Activated CD8-positive, alpha-beta T cell treated with anti-CD3 and anti-CD28 coated beads, Interleukin-2, amount 10 ng/mL, durations not matched to agents 7 days and 5 days (primary cell): ENCODE measurements around the gene SCUBE2. TPM values are rescaled to one million over a fixed set of nuclear protein-coding genes. Genes with fewer than 3 reads are reported as not detected.

ENCODE experiments used
- ATAC-seq: fragments of 150-1000 bp; cut with Tn5 transposase; one replicate; pipeline ENCODE4 v1.10.0; 2021; ENCODE audit warnings: moderate library complexity
- CTCF ChIA-PET: fragments of 350-600 bp; sonication (Branson Sonifier 250); formaldehyde crosslinking; loops from one replicate; lab custom pipeline; 2021; ENCODE audit warnings: antibody characterized with exemption; lab: Charles Lee
- POLR2A ChIA-PET: fragments of 350-600 bp; sonication (Branson Sonifier 250); formaldehyde crosslinking; loops from one replicate; lab custom pipeline; 2021; ENCODE audit warnings: antibody characterized with exemption; lab: Charles Lee
- DNase-seq: peaks from one replicate; pipeline ENCODE4 v3.0.0-alpha.2; 2020
- H3K27ac Mint-ChIP-seq: one replicate; pipeline ENCODE4 v1.8.0; 2021; ENCODE audit warnings: mild to moderate bottlenecking, mixed read lengths
- H3K27me3 Mint-ChIP-seq: one replicate; pipeline ENCODE4 v1.8.0; 2021; ENCODE audit warnings: low read depth, mixed read lengths
- H3K36me3 Mint-ChIP-seq: one replicate; pipeline ENCODE4 v1.8.0; 2021; ENCODE audit warnings: low read depth, mixed read lengths
- H3K4me1 Mint-ChIP-seq: one replicate; pipeline ENCODE4 v1.8.0; 2021; ENCODE audit warnings: low read depth, mixed read lengths
- H3K4me3 Mint-ChIP-seq: one replicate; pipeline ENCODE4 v1.8.0; 2021; ENCODE audit warnings: mild to moderate bottlenecking, mixed read lengths
- H3K9me3 Mint-ChIP-seq: one replicate; pipeline ENCODE4 v1.8.0; 2022; ENCODE audit warnings: mixed read lengths; ENCODE audit not compliant: insufficient read depth
- total RNA-seq, 2 experiments: library from RNA; stranded (reverse); gene quantifications; one replicate each; pipeline ENCODE4 v1.2.3, GENCODE V29; 2021

The SCUBE2 gene
- total RNA-seq, 2 experiments from 2014 or later = 0.65 TPM; not detected in 1

GRCh38 chr11:9089636-9090035 is 1.8 kb downstream of the SCUBE2 start:
- Mint-ChIP-seq H3K4me1 (peaks cover 4% of the 10 kb centered on the region), H3K27me3 (peaks cover 61% of the 10 kb centered on the region), H3K36me3 (no peaks in the 10 kb centered on the region), H3K27ac (no peak overlapping the region), H3K9me3 (no peaks in the 10 kb centered on the region), H3K4me3 (no peak overlapping the region)
- DNase-seq = no peak
- no peak for ATAC-seq
- POLR2A ChIA-PET = no interaction called here
- CTCF ChIA-PET = interaction anchor here (1.1 to 2.7 kb wide), 2 partner anchors 48 to 73 kb away, joined by 4 to 11 read pairs; no protein-coding TSS in a partner anchor

- POLR2A ChIA-PET = no interaction called here
- no peak for ATAC-seq
- peaks cover 4% of the 10 kb centered on the region for H3K4me1 Mint-ChIP-seq
- no peaks in the 10 kb centered on the region for H3K9me3 Mint-ChIP-seq
- DNase-seq = no peak
- no peaks in the 10 kb centered on the region for H3K36me3 Mint-ChIP-seq
- no peak overlapping the region for H3K27ac Mint-ChIP-seq
- CTCF ChIA-PET = interaction anchor here (1.1 to 2.7 kb wide), 2 partner anchors 49 to 73 kb away, joined by 4 to 11 read pairs; no protein-coding TSS in a partner anchor
- H3K27me3 Mint-ChIP-seq = peaks cover 59% of the 10 kb centered on the region
- H3K4me3 Mint-ChIP-seq = no peak overlapping the region
Measured at GRCh38 chr11:9089061-9089460, 2.3 kb downstream of the SCUBE2 start.

- ChIA-PET CTCF (no interaction called here), POLR2A (no interaction called here)
- ATAC-seq (no peak), DNase-seq (no peak)
- no peak overlapping the region for H3K4me3 Mint-ChIP-seq
- no peak overlapping the region for H3K27ac Mint-ChIP-seq
- peaks cover 5% of the 10 kb centered on the region for H3K4me1 Mint-ChIP-seq
- peaks cover 31% of the 10 kb centered on the region for H3K27me3 Mint-ChIP-seq
- no peaks in the 10 kb centered on the region for H3K36me3 Mint-ChIP-seq
- no peaks in the 10 kb centered on the region for H3K9me3 Mint-ChIP-seq
Measured at GRCh38 chr11:9082575-9082974, 8.8 kb downstream of the SCUBE2 start.

- Mint-ChIP-seq H3K27me3 (peaks cover 34% of the 10 kb centered on the region), H3K4me1 (peaks cover 5% of the 10 kb centered on the region), H3K9me3 (no peaks in the 10 kb centered on the region), H3K36me3 (no peaks in the 10 kb centered on the region), H3K27ac (no peak overlapping the region), H3K4me3 (no peak overlapping the region)
- DNase-seq (no peak), ATAC-seq (no peak)
- CTCF ChIA-PET = no interaction called here
- POLR2A ChIA-PET = no interaction called here
Measured at GRCh38 chr11:9081153-9081552, 10.2 kb downstream of the SCUBE2 start.

GRCh38 chr11:9078113-9079086 is 13.0 kb downstream of the SCUBE2 start:
- DNase-seq = no peak
- Mint-ChIP-seq H3K9me3 (no peaks in the 10 kb centered on the region), H3K4me1 (peaks cover 5% of the 10 kb centered on the region), H3K36me3 (no peaks in the 10 kb centered on the region), H3K27ac (no peak overlapping the region), H3K4me3 (no peak overlapping the region), H3K27me3 (peaks cover 41% of the 10 kb centered on the region)
- POLR2A ChIA-PET = interaction anchor here (1.3 kb wide), 1 partner anchor 59 kb away, joined by 4 read pairs; no protein-coding TSS in a partner anchor
- ATAC-seq = no peak
- CTCF ChIA-PET = interaction anchor here (1.1 to 1.2 kb wide), 2 partner anchors 17 to 60 kb away, joined by 3 to 4 read pairs; no protein-coding TSS in a partner anchor

- Mint-ChIP-seq H3K36me3 (no peaks in the 10 kb centered on the region), H3K4me1 (peaks cover 5% of the 10 kb centered on the region), H3K27ac (no peak overlapping the region), H3K27me3 (peaks cover 44% of the 10 kb centered on the region), H3K9me3 (no peaks in the 10 kb centered on the region), H3K4me3 (no peak overlapping the region)
- ATAC-seq (no peak), DNase-seq (no peak)
- ChIA-PET POLR2A (interaction anchor here (1.3 kb wide), 1 partner anchor 60 kb away, joined by 4 read pairs; no protein-coding TSS in a partner anchor), CTCF (interaction anchor here (0.6 to 1.3 kb wide), 3 partner anchors 17 to 61 kb away, joined by 3 to 4 read pairs (median 4); no protein-coding TSS in a partner anchor)
Measured at GRCh38 chr11:9077164-9077563, 14.2 kb downstream of the SCUBE2 start.

GRCh38 chr11:9076661-9077060 is 14.7 kb downstream of the SCUBE2 start:
- no peak for DNase-seq
- POLR2A ChIA-PET = interaction anchor here (1.3 kb wide), 1 partner anchor 61 kb away, joined by 4 read pairs; no protein-coding TSS in a partner anchor
- H3K27me3 Mint-ChIP-seq = peaks cover 43% of the 10 kb centered on the region
- H3K27ac Mint-ChIP-seq = no peak overlapping the region
- H3K4me3 Mint-ChIP-seq = no peak overlapping the region
- CTCF ChIA-PET = interaction anchor here (0.6 to 1.3 kb wide), 3 partner anchors 18 to 61 kb away, joined by 3 to 4 read pairs (median 4); no protein-coding TSS in a partner anchor
- peaks cover 5% of the 10 kb centered on the region for H3K4me1 Mint-ChIP-seq
- no peaks in the 10 kb centered on the region for H3K36me3 Mint-ChIP-seq
- ATAC-seq = no peak
- H3K9me3 Mint-ChIP-seq = no peaks in the 10 kb centered on the region

- DNase-seq = no peak
- POLR2A ChIA-PET = no interaction called here
- CTCF ChIA-PET = interaction anchor here (1.3 kb wide), 1 partner anchor 12 kb away, joined by 3 read pairs; no protein-coding TSS in a partner anchor
- Mint-ChIP-seq H3K27ac (no peak overlapping the region), H3K36me3 (no peaks in the 10 kb centered on the region), H3K9me3 (no peaks in the 10 kb centered on the region), H3K4me1 (peaks cover under 1% of the 10 kb centered on the region), H3K27me3 (peaks cover 43% of the 10 kb centered on the region), H3K4me3 (no peak overlapping the region)
- no peak for ATAC-seq
Measured at GRCh38 chr11:9076046-9076445, 15.4 kb downstream of the SCUBE2 start.

- H3K4me3 Mint-ChIP-seq = no peak overlapping the region
- ATAC-seq = no peak
Measured at GRCh38 chr11:9075556-9075955, 15.8 kb downstream of the SCUBE2 start.

GRCh38 chr11:9074338-9075029 is 16.9 kb downstream of the SCUBE2 start:
- no peaks in the 10 kb centered on the region for H3K4me1 Mint-ChIP-seq
- no peak overlapping the region for H3K27ac Mint-ChIP-seq
- DNase-seq (no peak), ATAC-seq (no peak)
- no peaks in the 10 kb centered on the region for H3K9me3 Mint-ChIP-seq
- no peak overlapping the region for H3K4me3 Mint-ChIP-seq
- no peaks in the 10 kb centered on the region for H3K36me3 Mint-ChIP-seq
- H3K27me3 Mint-ChIP-seq = peaks cover 39% of the 10 kb centered on the region
- CTCF ChIA-PET = interaction anchor here (1.1 to 1.3 kb wide), 2 partner anchors 58 to 403 kb away, joined by 3 read pairs; no protein-coding TSS in a partner anchor
- POLR2A ChIA-PET = interaction anchor here (1.0 kb wide), 1 partner anchor 46 kb away, joined by 3 read pairs; no protein-coding TSS in a partner anchor

More at GRCh38 chr11:9075556-9075955, 15.8 kb downstream of the SCUBE2 start:
- Mint-ChIP-seq H3K36me3 (no peaks in the 10 kb centered on the region), H3K4me1 (no peaks in the 10 kb centered on the region), H3K9me3 (no peaks in the 10 kb centered on the region), H3K27ac (no peak overlapping the region), H3K27me3 (peaks cover 43% of the 10 kb centered on the region)
- no peak for DNase-seq
- ChIA-PET POLR2A (no interaction called here), CTCF (interaction anchor here (1.3 kb wide), 2 partner anchors 11 to 404 kb away, joined by 3 read pairs; no protein-coding TSS in a partner anchor)

GRCh38 chr11:9073466-9074225 is 17.8 kb downstream of the SCUBE2 start:
- Mint-ChIP-seq H3K9me3 (no peaks in the 10 kb centered on the region), H3K27me3 (peaks cover 33% of the 10 kb centered on the region), H3K4me1 (no peaks in the 10 kb centered on the region), H3K4me3 (no peak overlapping the region), H3K36me3 (no peaks in the 10 kb centered on the region), H3K27ac (no peak overlapping the region)
- CTCF ChIA-PET = no interaction called here
- DNase-seq (no peak), ATAC-seq (no peak)
- POLR2A ChIA-PET = no interaction called here
